Mesenteric fat pad (tissue), 1 donor: ENCODE measurements around the gene WBP1L. TPM values are rescaled to one million over a fixed set of nuclear protein-coding genes. Genes with fewer than 3 reads are reported as not detected.
"Not testable (repeated sequence)": the region's sequence is repeated elsewhere in the genome, so short reads cannot be mapped to it uniquely, and the experiment has no call there.

ENCODE experiments used
- DNase-seq: peaks from one replicate; pipeline ENCODE4 v3.0.0-alpha.2; 2020; ENCODE audit warnings: low spot score
- total RNA-seq: library from RNA; stranded (reverse); fragmentation: NEBNext Ultra II Directional; extraction: Animal tissue kit (Norgen Biotek cat#: 25700); gene quantifications from one replicate; pipeline ENCODE4 v1.2.1, GENCODE V29; 2021
- donor health status: DM: yes; HTN: yes; CAD: no.

The WBP1L gene
- total RNA-seq, 1 donor from 2014 or later: 98.0 TPM

GRCh38 chr10:102721954-102722353 lies 21.8 kb upstream of the WBP1L start:
- DNase-seq: no peak

- no peak for DNase-seq
Observed at GRCh38 chr10:102723989-102724388, 19.8 kb upstream of the WBP1L start.

GRCh38 chr10:102726274-102726673 lies 17.5 kb upstream of the WBP1L start:
- no peak for DNase-seq

- no peak for DNase-seq
Observed at GRCh38 chr10:102727037-102727818, 16.5 kb upstream of the WBP1L start.

GRCh38 chr10:102729029-102730026 lies 14.4 kb upstream of the WBP1L start:
- peak; percentile 95 for DNase-seq

- DNase-seq: no peak
Observed at GRCh38 chr10:102731222-102731800, 12.4 kb upstream of the WBP1L start.

GRCh38 chr10:102732661-102733060 lies 11.1 kb upstream of the WBP1L start:
- DNase-seq: no peak

- DNase-seq: no peak
Observed at GRCh38 chr10:102735065-102735562, 8.6 kb upstream of the WBP1L start.

GRCh38 chr10:102738692-102739121 lies 5.0 kb upstream of the WBP1L start:
- DNase-seq: no peak

- no peak for DNase-seq
Observed at GRCh38 chr10:102740229-102740628, 3.5 kb upstream of the WBP1L start.

- DNase-seq: no peak
Observed at GRCh38 chr10:102741726-102742237, 2.0 kb upstream of the WBP1L start.

GRCh38 chr10:102742313-102742712 lies 1.4 kb upstream of the WBP1L start:
- not testable (repeated sequence) for DNase-seq

GRCh38 chr10:102743078-102743587 lies 615 bp upstream of the WBP1L start:
- DNase-seq: no peak

- DNase-seq: no peak
Observed at GRCh38 chr10:102744374-102745051, 765 bp downstream of the WBP1L start.

GRCh38 chr10:102745157-102745556 lies 1.4 kb downstream of the WBP1L start:
- DNase-seq: no peak

GRCh38 chr10:102752266-102752930 lies 8.7 kb downstream of the WBP1L start:
- no peak for DNase-seq

- DNase-seq: no peak
Observed at GRCh38 chr10:102752934-102753664, 9.4 kb downstream of the WBP1L start.

- no peak for DNase-seq
Observed at GRCh38 chr10:102753718-102754117, 10.0 kb downstream of the WBP1L start.

GRCh38 chr10:102757323-102757722 lies 13.6 kb downstream of the WBP1L start:
- no peak for DNase-seq
